OCI-LY7 (cell line): Measurements from ENCODE around the gene MLF1.

Experiments
- EZH2phosphoT487 ChIP-seq: fragments of 200-600 bp; sonication (generic); IDR thresholded peaks from 2 replicates; pipeline ENCODE4 v1.6.1; 2018; ENCODE audit warnings: low read depth, borderline replicate concordance, mild to moderate bottlenecking, mixed run types, antibody characterized with exemption, low read length, moderate library complexity, mixed read lengths
- TF ChIP-seq, protein P1 (sequence below): fragments of 200-600 bp; sonication (generic); conservative IDR thresholded peaks from 2 replicates; pipeline ENCODE4 v1.5.1; 2014; ENCODE audit warnings: mild to moderate bottlenecking, antibody characterized with exemption, low read length, moderate library complexity, mixed read lengths

- TF ChIP-seq, protein P1, sequence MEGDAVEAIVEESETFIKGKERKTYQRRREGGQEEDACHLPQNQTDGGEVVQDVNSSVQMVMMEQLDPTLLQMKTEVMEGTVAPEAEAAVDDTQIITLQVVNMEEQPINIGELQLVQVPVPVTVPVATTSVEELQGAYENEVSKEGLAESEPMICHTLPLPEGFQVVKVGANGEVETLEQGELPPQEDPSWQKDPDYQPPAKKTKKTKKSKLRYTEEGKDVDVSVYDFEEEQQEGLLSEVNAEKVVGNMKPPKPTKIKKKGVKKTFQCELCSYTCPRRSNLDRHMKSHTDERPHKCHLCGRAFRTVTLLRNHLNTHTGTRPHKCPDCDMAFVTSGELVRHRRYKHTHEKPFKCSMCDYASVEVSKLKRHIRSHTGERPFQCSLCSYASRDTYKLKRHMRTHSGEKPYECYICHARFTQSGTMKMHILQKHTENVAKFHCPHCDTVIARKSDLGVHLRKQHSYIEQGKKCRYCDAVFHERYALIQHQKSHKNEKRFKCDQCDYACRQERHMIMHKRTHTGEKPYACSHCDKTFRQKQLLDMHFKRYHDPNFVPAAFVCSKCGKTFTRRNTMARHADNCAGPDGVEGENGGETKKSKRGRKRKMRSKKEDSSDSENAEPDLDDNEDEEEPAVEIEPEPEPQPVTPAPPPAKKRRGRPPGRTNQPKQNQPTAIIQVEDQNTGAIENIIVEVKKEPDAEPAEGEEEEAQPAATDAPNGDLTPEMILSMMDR: no peak
- no peak for TF ChIP-seq EZH2phosphoT487
These were observed 69.7 kb downstream of the MLF1 start for GRCh38 chr3:158640646-158641045.
